Ishikawa (cell line): ENCODE results near the gene ORAI2.
A peak's percentile ranks its signal among the peaks of the same experiment; 100 is the strongest.

Experiments
- CEBPB ChIP-seq: IDR thresholded peaks from 2 replicates; pipeline ENCODE4 v1.6.1; 2012
- CREB1 ChIP-seq: IDR thresholded peaks from 2 replicates; pipeline ENCODE4 v1.6.1; 2012; ENCODE audit warnings: low read depth
- EGR1 ChIP-seq: IDR thresholded peaks from 2 replicates; pipeline ENCODE4 v1.6.1; 2012
- EP300 ChIP-seq: IDR thresholded peaks from 2 replicates; pipeline ENCODE4 v1.6.1; 2012; ENCODE audit warnings: borderline replicate concordance
- FOXM1 ChIP-seq: IDR thresholded peaks from 2 replicates; pipeline ENCODE4 v1.6.1; 2012; ENCODE audit warnings: low read depth, borderline replicate concordance
- MAX ChIP-seq: IDR thresholded peaks from 2 replicates; pipeline ENCODE4 v1.6.1; 2012
- NFIC ChIP-seq: IDR thresholded peaks from 2 replicates; pipeline ENCODE4 v1.6.1; 2012
- RAD21 ChIP-seq: IDR thresholded peaks from 2 replicates; pipeline ENCODE4 v1.6.1; 2012; ENCODE audit warnings: low read depth
- TAF1 ChIP-seq: IDR thresholded peaks from 2 replicates; pipeline ENCODE4 v1.6.1; 2012; ENCODE audit warnings: low read depth, mild to moderate bottlenecking
- TCF12 ChIP-seq: IDR thresholded peaks from 2 replicates; pipeline ENCODE4 v1.6.1; 2012; ENCODE audit warnings: low read depth
- TEAD4 ChIP-seq: IDR thresholded peaks from 2 replicates; pipeline ENCODE4 v1.6.1; 2012
- YY1 ChIP-seq: IDR thresholded peaks from 2 replicates; pipeline ENCODE4 v1.6.1; 2012; ENCODE audit warnings: low read depth
- ZBTB7A ChIP-seq: IDR thresholded peaks from 2 replicates; pipeline ENCODE4 v1.6.1; 2012; ENCODE audit warnings: low read depth
- TF ChIP-seq, protein P1 (sequence below): IDR thresholded peaks from 2 replicates; pipeline ENCODE4 v1.6.1; 2012
- TF ChIP-seq, protein P2 (sequence below): IDR thresholded peaks from 2 replicates; pipeline ENCODE4 v1.6.1; 2012; ENCODE audit warnings: low read depth, mild to moderate bottlenecking

Gene ORAI2

DNA sequence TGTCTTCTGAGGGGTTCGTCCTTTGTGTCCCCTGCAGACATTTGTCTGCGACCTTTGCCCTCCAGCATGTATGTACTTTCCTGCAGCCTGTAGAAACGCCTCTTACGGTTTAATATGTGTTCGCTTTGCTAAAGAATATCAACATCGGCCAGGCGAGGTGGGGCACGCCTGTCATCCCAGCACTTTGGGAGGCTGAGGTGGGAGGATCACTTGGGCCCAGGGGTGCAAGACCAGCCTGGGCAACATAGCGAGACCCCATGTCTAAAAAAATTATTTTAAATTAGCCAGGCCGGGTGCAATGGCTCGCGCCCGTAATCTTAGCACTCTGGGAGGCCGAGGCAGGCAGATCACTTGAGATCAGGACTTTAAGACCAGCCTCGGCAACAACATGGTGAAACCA, 15.8 kb downstream of the ORAI2 start:
- TF ChIP-seq ZBTB7A (no peak), FOXM1 (no peak), EP300 (no peak), CEBPB (no peak), TEAD4 (no peak), RAD21 (no peak), NFIC (no peak), YY1 (no peak), MAX (no peak), EGR1 (no peak), TCF12 (no peak), TAF1 (no peak)
- TF ChIP-seq, protein P1, sequence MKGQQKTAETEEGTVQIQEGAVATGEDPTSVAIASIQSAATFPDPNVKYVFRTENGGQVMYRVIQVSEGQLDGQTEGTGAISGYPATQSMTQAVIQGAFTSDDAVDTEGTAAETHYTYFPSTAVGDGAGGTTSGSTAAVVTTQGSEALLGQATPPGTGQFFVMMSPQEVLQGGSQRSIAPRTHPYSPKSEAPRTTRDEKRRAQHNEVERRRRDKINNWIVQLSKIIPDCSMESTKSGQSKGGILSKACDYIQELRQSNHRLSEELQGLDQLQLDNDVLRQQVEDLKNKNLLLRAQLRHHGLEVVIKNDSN = no peak

GRCh38 chr7:102450242-102450641, 16.9 kb downstream of the ORAI2 start:
- TF ChIP-seq CEBPB (no peak), EP300 (no peak), RAD21 (peak; percentile 50)
- TF ChIP-seq, protein P2, sequence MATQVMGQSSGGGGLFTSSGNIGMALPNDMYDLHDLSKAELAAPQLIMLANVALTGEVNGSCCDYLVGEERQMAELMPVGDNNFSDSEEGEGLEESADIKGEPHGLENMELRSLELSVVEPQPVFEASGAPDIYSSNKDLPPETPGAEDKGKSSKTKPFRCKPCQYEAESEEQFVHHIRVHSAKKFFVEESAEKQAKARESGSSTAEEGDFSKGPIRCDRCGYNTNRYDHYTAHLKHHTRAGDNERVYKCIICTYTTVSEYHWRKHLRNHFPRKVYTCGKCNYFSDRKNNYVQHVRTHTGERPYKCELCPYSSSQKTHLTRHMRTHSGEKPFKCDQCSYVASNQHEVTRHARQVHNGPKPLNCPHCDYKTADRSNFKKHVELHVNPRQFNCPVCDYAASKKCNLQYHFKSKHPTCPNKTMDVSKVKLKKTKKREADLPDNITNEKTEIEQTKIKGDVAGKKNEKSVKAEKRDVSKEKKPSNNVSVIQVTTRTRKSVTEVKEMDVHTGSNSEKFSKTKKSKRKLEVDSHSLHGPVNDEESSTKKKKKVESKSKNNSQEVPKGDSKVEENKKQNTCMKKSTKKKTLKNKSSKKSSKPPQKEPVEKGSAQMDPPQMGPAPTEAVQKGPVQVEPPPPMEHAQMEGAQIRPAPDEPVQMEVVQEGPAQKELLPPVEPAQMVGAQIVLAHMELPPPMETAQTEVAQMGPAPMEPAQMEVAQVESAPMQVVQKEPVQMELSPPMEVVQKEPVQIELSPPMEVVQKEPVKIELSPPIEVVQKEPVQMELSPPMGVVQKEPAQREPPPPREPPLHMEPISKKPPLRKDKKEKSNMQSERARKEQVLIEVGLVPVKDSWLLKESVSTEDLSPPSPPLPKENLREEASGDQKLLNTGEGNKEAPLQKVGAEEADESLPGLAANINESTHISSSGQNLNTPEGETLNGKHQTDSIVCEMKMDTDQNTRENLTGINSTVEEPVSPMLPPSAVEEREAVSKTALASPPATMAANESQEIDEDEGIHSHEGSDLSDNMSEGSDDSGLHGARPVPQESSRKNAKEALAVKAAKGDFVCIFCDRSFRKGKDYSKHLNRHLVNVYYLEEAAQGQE = no peak

- TF ChIP-seq FOXM1 (no peak), YY1 (no peak), TEAD4 (0 out of 2 replicates have a peak, but pooled peaks have one; percentile 7), RAD21 (no peak)
Measured at GRCh38 chr7:102451371-102452054, 18.1 kb downstream of the ORAI2 start.

DNA sequence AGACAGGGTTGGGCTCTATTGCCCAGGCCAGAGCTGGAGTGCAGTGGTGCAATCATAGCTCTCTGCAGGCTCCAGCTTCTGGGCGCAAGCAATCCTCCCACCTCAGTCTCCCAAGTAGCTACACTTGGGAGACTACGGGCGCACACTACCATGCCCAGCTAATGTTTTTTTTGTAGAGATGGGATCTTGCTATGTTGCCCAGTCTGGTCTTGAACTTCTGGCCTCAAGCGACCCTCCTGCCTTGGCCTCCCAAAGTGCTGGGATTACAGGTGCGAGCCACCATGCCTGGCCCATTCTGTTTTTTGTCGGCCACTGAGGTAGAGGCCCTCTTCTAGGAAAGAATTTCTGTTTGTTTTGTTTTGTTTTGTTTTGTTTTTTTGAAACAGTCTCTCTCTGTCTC, 19.1 kb downstream of the ORAI2 start:
- TF ChIP-seq NFIC (no peak), CEBPB (no peak), TCF12 (no peak), TAF1 (no peak), FOXM1 (no peak), RAD21 (no peak), CREB1 (no peak), ZBTB7A (no peak), EGR1 (no peak), EP300 (no peak), TEAD4 (no peak), YY1 (no peak), MAX (no peak)
- TF ChIP-seq, protein P2 = no peak
- TF ChIP-seq, protein P1 = no peak

DNA sequence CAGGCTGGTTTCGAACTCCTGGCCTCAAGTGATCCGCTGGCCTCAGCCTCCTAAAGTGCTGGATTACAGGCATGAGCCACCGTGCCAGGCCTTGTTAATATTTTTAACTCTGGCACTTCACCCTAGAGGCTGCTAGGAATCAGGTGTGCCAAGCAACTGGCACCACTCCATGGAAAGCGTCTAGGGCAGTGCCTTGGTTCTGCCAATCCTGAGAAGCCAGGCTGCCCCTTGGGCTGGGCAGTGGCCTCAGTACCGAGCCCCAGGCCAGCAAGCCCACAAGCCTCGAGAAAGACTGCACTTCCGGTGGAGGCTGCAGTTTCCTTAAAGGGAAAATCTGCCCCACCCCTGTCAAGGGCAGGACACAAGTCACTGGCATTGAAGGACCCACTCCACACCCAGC, 19.9 kb downstream of the ORAI2 start:
- TF ChIP-seq CEBPB = no peak
- no peak for TF ChIP-seq MAX
- TF ChIP-seq, protein P1 = no peak
- no peak for TF ChIP-seq EP300
- TF ChIP-seq RAD21 = no peak
- no peak for TF ChIP-seq ZBTB7A
- TF ChIP-seq CREB1 = no peak
- TF ChIP-seq FOXM1 = no peak
- no peak for TF ChIP-seq YY1
- TF ChIP-seq TCF12 = no peak
- TF ChIP-seq EGR1 = no peak
- no peak for TF ChIP-seq NFIC
- TF ChIP-seq, protein P2 = no peak
- no peak for TF ChIP-seq TAF1
- no peak for TF ChIP-seq TEAD4
